HepG2 (cell line): ENCODE measurements around the gene ACADSB. TPM values are rescaled to one million over a fixed set of nuclear protein-coding genes. Genes with fewer than 3 reads are reported as not detected.
A peak's percentile ranks its signal among the peaks of the same experiment; 100 is the strongest.

Experiments used
- AKAP8 ChIP-seq: sonication (generic); formaldehyde crosslinking; IDR thresholded peaks from 2 replicates; pipeline ENCODE4 v1.5.1; 2020; ENCODE audit warnings: mild to moderate bottlenecking, missing genetic modification reagents
- ATM ChIP-seq: fragments of 450-650 bp; IDR thresholded peaks from 2 replicates; pipeline ENCODE4 v1.7.1; 2017; ENCODE audit warnings: mild to moderate bottlenecking, borderline replicate concordance
- ELF4 ChIP-seq: sonication (generic); formaldehyde crosslinking; IDR thresholded peaks from 2 replicates; pipeline ENCODE4 v1.5.0; 2020; ENCODE audit warnings: missing genetic modification reagents, mild to moderate bottlenecking, moderate library complexity, borderline replicate concordance
- GTF3A ChIP-seq: sonication (generic); formaldehyde crosslinking; conservative IDR thresholded peaks from 2 replicates; pipeline ENCODE4 v1.4.0; 2020; ENCODE audit warnings: mild to moderate bottlenecking, missing genetic modification reagents
- LCORL ChIP-seq, 2 experiments: fragments of 450-650 bp in 1 of 2; sonication (generic) in 1 of 2; formaldehyde crosslinking in 1 of 2; IDR thresholded peaks; 2 replicates each; pipeline versions ENCODE4 v1.5.0 to v1.6.1; 2017 to 2020; ENCODE audit warnings: antibody characterized with exemption in 1 of 2, missing genetic modification reagents in 1 of 2
- NR2F6 ChIP-seq, 2 experiments: IDR thresholded peaks; 2 replicates each; pipeline ENCODE4 v1.6.1; 2016; ENCODE audit warnings: antibody characterized with exemption in 1 of 2, mild to moderate bottlenecking in 1 of 2
- SRY ChIP-seq: sonication (generic); formaldehyde crosslinking; IDR thresholded peaks from 2 replicates; pipeline ENCODE4 v1.8.0; 2022; ENCODE audit warnings: mild to moderate bottlenecking, missing genetic modification reagents
- TBX2 ChIP-seq: sonication (generic); formaldehyde crosslinking; IDR thresholded peaks from 2 replicates; pipeline ENCODE4 v1.5.0; 2020; ENCODE audit warnings: missing genetic modification reagents, mild to moderate bottlenecking, borderline replicate concordance
- ZC3H13 ChIP-seq: sonication (generic); formaldehyde crosslinking; IDR thresholded peaks from 2 replicates; pipeline ENCODE4 v1.8.1; 2023; ENCODE audit warnings: mild to moderate bottlenecking, missing genetic modification reagents, moderate library complexity
- ZFP41 ChIP-seq: sonication (generic); formaldehyde crosslinking; IDR thresholded peaks from 2 replicates; pipeline ENCODE4 v1.4.0; 2020; ENCODE audit warnings: mild to moderate bottlenecking, missing genetic modification reagents, borderline replicate concordance
- ZNF12 ChIP-seq: sonication (generic); formaldehyde crosslinking; IDR thresholded peaks from 2 replicates; pipeline ENCODE4 v1.5.0; 2020; ENCODE audit warnings: missing genetic modification reagents
- ZNF354B ChIP-seq: sonication (generic); formaldehyde crosslinking; IDR thresholded peaks from 2 replicates; pipeline ENCODE4 v1.8.0; 2022; ENCODE audit warnings: mild to moderate bottlenecking, missing genetic modification reagents
- ZNF510 ChIP-seq: sonication (generic); formaldehyde crosslinking; IDR thresholded peaks from 2 replicates; pipeline ENCODE4 v1.4.0; 2020; ENCODE audit warnings: low read depth, mild to moderate bottlenecking, missing genetic modification reagents
- ZNF598 ChIP-seq: sonication (generic); formaldehyde crosslinking; IDR thresholded peaks from 2 replicates; pipeline ENCODE4 v1.5.1; 2020; ENCODE audit warnings: mild to moderate bottlenecking, missing genetic modification reagents, borderline replicate concordance
- ZNF629 ChIP-seq: sonication (generic); formaldehyde crosslinking; conservative IDR thresholded peaks from 2 replicates; pipeline ENCODE4 v1.5.0; 2020; ENCODE audit warnings: missing genetic modification reagents
- ZNF777 ChIP-seq: sonication (generic); formaldehyde crosslinking; IDR thresholded peaks from 2 replicates; pipeline ENCODE4 v1.4.0; 2020; ENCODE audit warnings: missing genetic modification reagents
- polyA plus RNA-seq, 8 experiments: library from polyadenylated mRNA; depleted of rRNA in 3 of 8; stranded (reverse) in 7 of 8; unstranded in 1 of 8; fragments of >200 nt; fragmentation: Illumina TruSeq in 4 of 8; extraction: Trizol in 4 of 8; gene quantifications; 2 replicates each; pipeline versions ENCODE4 v1.2.1 to v1.2.3, GENCODE V29; 2011 to 2016; ENCODE audit warnings: low read depth in 4 of 8, missing spikeins in 1 of 8, mixed read lengths in 1 of 8; ENCODE audit not compliant: insufficient read depth in 1 of 8
- total RNA-seq, 5 experiments: library from RNA; depleted of rRNA; stranded (reverse); fragments of >200 nt; fragmentation: Illumina TruSeq; extraction: Trizol; gene quantifications; 2 replicates each; pipeline ENCODE4 v1.2.3, GENCODE V29; 2016; ENCODE audit warnings: low read depth in 1 of 5
- TF ChIP-seq, protein P1 (sequence below), 2 experiments: IDR thresholded peaks; 2 replicates each; pipeline ENCODE4 v1.6.1; 2011 to 2012; ENCODE audit warnings: low read length in 2 of 2, borderline replicate concordance in 1 of 2, low read depth in 1 of 2, mild to moderate bottlenecking in 1 of 2, moderate library complexity in 1 of 2
- TF ChIP-seq, protein P2 (sequence below): sonication (generic); formaldehyde crosslinking; IDR thresholded peaks from 2 replicates; pipeline ENCODE4 v1.5.0; 2020; ENCODE audit warnings: missing genetic modification reagents
- TF ChIP-seq, protein P3 (sequence below): IDR thresholded peaks from 2 replicates; pipeline ENCODE4 v1.6.1; 2016; ENCODE audit warnings: mild to moderate bottlenecking
- TF ChIP-seq, protein P4 (sequence below), 2 experiments: sonication (generic) in 1 of 2; formaldehyde crosslinking in 1 of 2; IDR thresholded peaks; 2 replicates each; pipeline versions ENCODE4 v1.4.0 to v1.6.1; 2018 to 2020; ENCODE audit warnings: missing genetic modification reagents in 2 of 2, borderline replicate concordance in 1 of 2, low read depth in 1 of 2, mild to moderate bottlenecking in 1 of 2, missing biosample characterization in 1 of 2

ACADSB gene
- total and polyA plus RNA-seq, 2 of the 13 experiments (the other 11 are each of a cell fraction or from before 2014, with no cell fraction given), result 80.0 to 87.6 TPM

DNA sequence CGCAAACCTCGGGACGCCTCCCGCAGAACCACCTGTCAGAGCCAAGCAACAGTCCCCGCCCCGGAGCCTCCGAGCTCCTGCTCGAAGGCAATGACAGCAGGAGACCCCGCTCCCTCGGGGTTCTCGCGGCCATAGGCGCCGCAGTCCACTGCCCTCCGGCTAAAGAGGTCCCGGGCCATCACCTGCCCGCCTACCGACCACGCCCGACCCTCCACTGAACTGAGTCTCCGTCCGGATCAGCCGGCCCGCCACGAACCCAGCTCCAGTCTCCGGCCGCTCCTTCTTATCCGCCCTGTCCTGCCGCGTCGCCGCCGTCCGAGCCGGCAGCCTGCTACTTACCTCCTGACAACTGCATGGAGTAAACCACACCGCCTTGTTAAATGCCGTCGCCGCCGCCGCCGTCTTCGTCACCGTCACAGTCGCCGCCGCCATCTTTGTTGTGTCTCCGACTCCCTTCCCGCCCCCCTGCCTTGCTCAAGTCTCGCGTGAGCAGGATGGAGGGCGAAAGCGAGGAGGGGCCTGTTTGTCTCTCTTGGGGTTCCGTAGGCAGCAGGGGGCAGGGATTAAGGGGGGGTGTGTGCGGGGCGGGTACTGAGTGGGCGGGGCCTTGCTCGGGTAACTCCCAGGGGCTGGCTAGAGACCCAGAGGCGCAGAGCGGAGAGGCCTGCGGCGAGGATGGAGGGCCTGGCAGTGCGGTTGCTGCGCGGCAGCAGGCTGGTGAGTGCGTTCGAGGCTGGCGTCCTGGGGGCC lies at the start of gene ACADSB, which contains the start of gene IKZF5 (continued):
- TF ChIP-seq, protein P1, sequence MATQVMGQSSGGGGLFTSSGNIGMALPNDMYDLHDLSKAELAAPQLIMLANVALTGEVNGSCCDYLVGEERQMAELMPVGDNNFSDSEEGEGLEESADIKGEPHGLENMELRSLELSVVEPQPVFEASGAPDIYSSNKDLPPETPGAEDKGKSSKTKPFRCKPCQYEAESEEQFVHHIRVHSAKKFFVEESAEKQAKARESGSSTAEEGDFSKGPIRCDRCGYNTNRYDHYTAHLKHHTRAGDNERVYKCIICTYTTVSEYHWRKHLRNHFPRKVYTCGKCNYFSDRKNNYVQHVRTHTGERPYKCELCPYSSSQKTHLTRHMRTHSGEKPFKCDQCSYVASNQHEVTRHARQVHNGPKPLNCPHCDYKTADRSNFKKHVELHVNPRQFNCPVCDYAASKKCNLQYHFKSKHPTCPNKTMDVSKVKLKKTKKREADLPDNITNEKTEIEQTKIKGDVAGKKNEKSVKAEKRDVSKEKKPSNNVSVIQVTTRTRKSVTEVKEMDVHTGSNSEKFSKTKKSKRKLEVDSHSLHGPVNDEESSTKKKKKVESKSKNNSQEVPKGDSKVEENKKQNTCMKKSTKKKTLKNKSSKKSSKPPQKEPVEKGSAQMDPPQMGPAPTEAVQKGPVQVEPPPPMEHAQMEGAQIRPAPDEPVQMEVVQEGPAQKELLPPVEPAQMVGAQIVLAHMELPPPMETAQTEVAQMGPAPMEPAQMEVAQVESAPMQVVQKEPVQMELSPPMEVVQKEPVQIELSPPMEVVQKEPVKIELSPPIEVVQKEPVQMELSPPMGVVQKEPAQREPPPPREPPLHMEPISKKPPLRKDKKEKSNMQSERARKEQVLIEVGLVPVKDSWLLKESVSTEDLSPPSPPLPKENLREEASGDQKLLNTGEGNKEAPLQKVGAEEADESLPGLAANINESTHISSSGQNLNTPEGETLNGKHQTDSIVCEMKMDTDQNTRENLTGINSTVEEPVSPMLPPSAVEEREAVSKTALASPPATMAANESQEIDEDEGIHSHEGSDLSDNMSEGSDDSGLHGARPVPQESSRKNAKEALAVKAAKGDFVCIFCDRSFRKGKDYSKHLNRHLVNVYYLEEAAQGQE (IDR thresholded peaks at IDR 0.05; ENCODE audit: borderline replicate concordance in 1 of 2, low read depth in 1 of 2, low read length in 2 of 2), result peak in 1 of 2 experiments; percentile 60; a peak in 1 of 4 replicates
- TF ChIP-seq ZNF629 (CRISPR knock-in tag) (peak; percentile 34; the same call in 1 of the 2 replicates), GTF3A (CRISPR knock-in tag) (no peak), AKAP8 (CRISPR knock-in tag) (0 out of 2 replicates have a peak, but pooled peaks have one; percentile 60), ZC3H13 (CRISPR knock-in tag) (peak; percentile 75; the same call in 1 of the 2 replicates), ZNF510 (CRISPR knock-in tag) (no peak), ZNF598 (CRISPR knock-in tag) (no peak), LCORL (IDR thresholded peaks at IDR 0.05) (no peak), LCORL (CRISPR knock-in tag; IDR thresholded peaks at IDR 0.05) (peak; percentile 52; the same call in 1 of the 2 replicates), SRY (CRISPR knock-in tag) (peak; percentile 75; the same call in 1 of the 2 replicates), ZNF777 (CRISPR knock-in tag) (peak; percentile 33; the same call in 1 of the 2 replicates), NR2F6 (IDR thresholded peaks at IDR 0.05) (no peak), NR2F6 (CRISPR knock-in tag; IDR thresholded peaks at IDR 0.05) (peak; percentile 24; the same call in 1 of the 2 replicates), TBX2 (CRISPR knock-in tag) (peak; percentile 8; the same call in 1 of the 2 replicates), ZFP41 (CRISPR knock-in tag) (no peak), ZNF12 (CRISPR knock-in tag) (peak; percentile 81), ZNF354B (CRISPR knock-in tag) (0 out of 2 replicates have a peak, but pooled peaks have one; percentile 8), ATM (no peak), ELF4 (CRISPR knock-in tag) (no peak)
- TF ChIP-seq, protein P2, sequence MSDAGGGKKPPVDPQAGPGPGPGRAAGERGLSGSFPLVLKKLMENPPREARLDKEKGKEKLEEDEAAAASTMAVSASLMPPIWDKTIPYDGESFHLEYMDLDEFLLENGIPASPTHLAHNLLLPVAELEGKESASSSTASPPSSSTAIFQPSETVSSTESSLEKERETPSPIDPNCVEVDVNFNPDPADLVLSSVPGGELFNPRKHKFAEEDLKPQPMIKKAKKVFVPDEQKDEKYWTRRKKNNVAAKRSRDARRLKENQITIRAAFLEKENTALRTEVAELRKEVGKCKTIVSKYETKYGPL (CRISPR knock-in tag), result 0 out of 2 replicates have a peak, but pooled peaks have one; percentile 23
- TF ChIP-seq, protein P3, sequence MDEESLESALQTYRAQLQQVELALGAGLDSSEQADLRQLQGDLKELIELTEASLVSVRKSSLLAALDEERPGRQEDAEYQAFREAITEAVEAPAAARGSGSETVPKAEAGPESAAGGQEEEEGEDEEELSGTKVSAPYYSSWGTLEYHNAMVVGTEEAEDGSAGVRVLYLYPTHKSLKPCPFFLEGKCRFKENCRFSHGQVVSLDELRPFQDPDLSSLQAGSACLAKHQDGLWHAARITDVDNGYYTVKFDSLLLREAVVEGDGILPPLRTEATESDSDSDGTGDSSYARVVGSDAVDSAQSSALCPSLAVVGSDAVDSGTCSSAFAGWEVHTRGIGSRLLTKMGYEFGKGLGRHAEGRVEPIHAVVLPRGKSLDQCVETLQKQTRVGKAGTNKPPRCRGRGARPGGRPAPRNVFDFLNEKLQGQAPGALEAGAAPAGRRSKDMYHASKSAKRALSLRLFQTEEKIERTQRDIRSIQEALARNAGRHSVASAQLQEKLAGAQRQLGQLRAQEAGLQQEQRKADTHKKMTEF (CRISPR knock-in tag), result peak; percentile 80; the same call in 1 of the 2 replicates
- TF ChIP-seq, protein P4, sequence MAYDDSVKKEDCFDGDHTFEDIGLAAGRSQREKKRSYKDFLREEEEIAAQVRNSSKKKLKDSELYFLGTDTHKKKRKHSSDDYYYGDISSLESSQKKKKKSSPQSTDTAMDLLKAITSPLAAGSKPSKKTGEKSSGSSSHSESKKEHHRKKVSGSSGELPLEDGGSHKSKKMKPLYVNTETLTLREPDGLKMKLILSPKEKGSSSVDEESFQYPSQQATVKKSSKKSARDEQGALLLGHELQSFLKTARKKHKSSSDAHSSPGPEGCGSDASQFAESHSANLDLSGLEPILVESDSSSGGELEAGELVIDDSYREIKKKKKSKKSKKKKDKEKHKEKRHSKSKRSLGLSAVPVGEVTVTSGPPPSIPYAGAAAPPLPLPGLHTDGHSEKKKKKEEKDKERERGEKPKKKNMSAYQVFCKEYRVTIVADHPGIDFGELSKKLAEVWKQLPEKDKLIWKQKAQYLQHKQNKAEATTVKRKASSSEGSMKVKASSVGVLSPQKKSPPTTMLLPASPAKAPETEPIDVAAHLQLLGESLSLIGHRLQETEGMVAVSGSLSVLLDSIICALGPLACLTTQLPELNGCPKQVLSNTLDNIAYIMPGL (CRISPR knock-in tag; IDR thresholded peaks at IDR 0.05; ENCODE audit: borderline replicate concordance in 1 of 2, low read depth in 1 of 2), result peak; percentile 47 to 78; a peak in 1 of 4 replicates
